ELF-1 (cell line): ENCODE results near the gene ZNF587B.
A peak's percentile ranks its signal among the peaks of the same experiment; 100 is the strongest.
"Not testable (repeated sequence)": the region's sequence is repeated elsewhere in the genome, so short reads cannot be mapped to it uniquely, and the experiment has no call there.

Experiments used
- DNase-seq: peaks from one replicate; pipeline ENCODE4 v3.0.0-alpha.2; 2016; ENCODE audit warnings: low read depth, low spot score

ZNF587B gene

GRCh38 chr19:57830071-57830602 is at the start of gene ZNF587B:
Gene ZNF587B (plus strand): TSS chr19:57830299. CDS start chr19:57830529, 230 bp downstream.
- peak; percentile 99 for DNase-seq

- DNase-seq: no peak
Measured at GRCh38 chr19:57786286-57786685, 43.8 kb upstream of the ZNF587B start.

- DNase-seq: peak; percentile 11
Measured at GRCh38 chr19:57786906-57787305, 43.2 kb upstream of the ZNF587B start.

- no peak for DNase-seq
Measured at GRCh38 chr19:57788114-57788692, 41.9 kb upstream of the ZNF587B start.

GRCh38 chr19:57789288-57789687 is 40.8 kb upstream of the ZNF587B start:
- DNase-seq: no peak

GRCh38 chr19:57796580-57796979 is 33.5 kb upstream of the ZNF587B start:
- not testable (repeated sequence) for DNase-seq

GRCh38 chr19:57800696-57801095 is 29.4 kb upstream of the ZNF587B start:
- DNase-seq: no peak

- no peak for DNase-seq
Measured at GRCh38 chr19:57802269-57802668, 27.8 kb upstream of the ZNF587B start.

GRCh38 chr19:57803265-57803593 is 26.9 kb upstream of the ZNF587B start:
- DNase-seq: no peak

- DNase-seq: peak; percentile 92
Measured at GRCh38 chr19:57803594-57804325, 26.3 kb upstream of the ZNF587B start.

- no peak for DNase-seq
Measured at GRCh38 chr19:57807541-57807940, 22.6 kb upstream of the ZNF587B start.

GRCh38 chr19:57810410-57811295 is 19.4 kb upstream of the ZNF587B start:
- peak; percentile 83 for DNase-seq

- no peak for DNase-seq
Measured at GRCh38 chr19:57812226-57812625, 17.9 kb upstream of the ZNF587B start.

- not testable (repeated sequence) for DNase-seq
Measured at GRCh38 chr19:57812975-57813820, 16.9 kb upstream of the ZNF587B start.

- peak; percentile 80 for DNase-seq
Measured at GRCh38 chr19:57813919-57814504, 16.1 kb upstream of the ZNF587B start.

- peak; percentile 95 for DNase-seq
Measured at GRCh38 chr19:57814505-57815246, 15.4 kb upstream of the ZNF587B start, which contains the start of gene ZNF552. Gene ZNF552 (minus strand): TSS chr19:57814913. CDS start chr19:57814743, 170 bp downstream.

GRCh38 chr19:57815247-57816075 is 14.6 kb upstream of the ZNF587B start:
- DNase-seq: peak; percentile 70

- DNase-seq: no peak
Measured at GRCh38 chr19:57816652-57817051, 13.4 kb upstream of the ZNF587B start.

- no peak for DNase-seq
Measured at GRCh38 chr19:57817976-57818375, 12.1 kb upstream of the ZNF587B start.
